ENCODE results near the gene EIF3B. TPM values are rescaled to one million over a fixed set of nuclear protein-coding genes. Genes with fewer than 3 reads are reported as not detected.
A peak's percentile ranks its signal among the peaks of the same experiment; 100 is the strongest.

EIF3B gene
- total RNA-seq, 1 donor from 2014 or later: 224 TPM

DNA sequence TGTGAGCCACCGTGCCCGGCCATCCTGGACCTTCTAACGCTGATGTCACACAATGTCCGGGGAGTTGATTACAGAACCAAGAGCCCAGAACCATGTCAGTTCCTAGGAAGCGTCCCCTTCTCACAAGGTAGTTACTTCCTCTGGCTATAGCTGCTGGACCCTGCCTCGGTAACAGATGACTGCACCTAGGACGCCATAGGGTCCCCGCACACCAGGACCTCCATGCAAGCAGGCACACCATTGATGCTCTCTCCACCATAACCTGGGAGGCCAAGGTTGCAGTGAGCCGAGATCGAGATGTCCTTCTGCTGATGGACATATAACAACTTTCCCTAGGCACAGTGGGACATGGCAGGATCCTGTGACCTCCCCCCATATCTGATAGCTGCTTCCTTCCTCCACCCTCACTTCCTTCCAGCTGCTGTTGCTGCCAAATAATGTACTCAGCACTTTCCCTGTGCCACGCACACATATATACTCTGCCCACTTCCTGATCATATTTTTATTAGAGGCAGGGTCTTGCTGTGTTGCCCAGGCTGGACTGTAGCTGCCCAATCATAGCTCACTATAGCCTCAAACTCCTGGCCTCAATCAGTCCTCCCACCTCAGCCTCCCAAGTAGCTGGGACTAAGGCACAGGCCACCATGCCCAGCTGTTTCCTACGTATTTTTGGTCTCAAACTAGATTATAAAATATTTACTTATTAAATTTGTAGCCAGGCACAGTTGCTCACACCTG, 36.9 kb upstream of the EIF3B start:
- no peaks in the 10 kb centered on the region for H3K27me3 Mint-ChIP-seq (ENCODE audit: low read depth)
- H3K27ac Mint-ChIP-seq (ENCODE audit: unreplicated experiment): no peak overlapping the region
- TF ChIP-seq CTCF (conservative IDR thresholded peaks at IDR 0.05): no peak
- no peaks in the 10 kb centered on the region for H3K9me3 Mint-ChIP-seq
- H3K36me3 Mint-ChIP-seq (ENCODE audit: low read depth): no peaks in the 10 kb centered on the region
- peaks cover 5% of the 10 kb centered on the region for H3K4me1 Mint-ChIP-seq
- DNase-seq (ENCODE audit: low read depth, low spot score): no peak
- peak overlapping the region; percentile 33 for H3K4me3 Mint-ChIP-seq

DNA sequence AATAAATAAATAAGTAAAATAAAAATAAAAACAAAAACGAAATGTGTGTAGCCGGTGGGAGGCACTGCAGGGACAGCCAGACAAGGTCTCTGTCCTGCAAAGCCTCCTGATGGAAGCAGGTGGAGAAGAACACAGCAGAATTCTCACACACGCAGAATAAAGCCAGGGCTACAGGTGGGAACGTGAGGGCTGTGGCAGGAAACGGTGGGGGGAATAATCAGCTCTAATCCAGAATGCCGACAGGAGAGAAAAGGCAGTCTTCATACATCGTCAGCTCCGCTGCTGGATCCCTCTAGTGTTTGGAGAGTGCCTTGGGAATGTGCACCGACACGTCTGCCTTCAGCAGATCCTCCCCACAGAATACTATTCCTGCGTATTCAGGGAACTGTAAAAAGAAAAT, 33.6 kb upstream of the EIF3B start:
- H3K4me1 Mint-ChIP-seq: no peaks in the 10 kb centered on the region
- peak overlapping the region; percentile 59 for H3K4me3 Mint-ChIP-seq
- TF ChIP-seq CTCF (conservative IDR thresholded peaks at IDR 0.05): peak; percentile 36
- H3K9me3 Mint-ChIP-seq: no peaks in the 10 kb centered on the region
- DNase-seq (ENCODE audit: low read depth, low spot score): no peak
- no peak overlapping the region for H3K27ac Mint-ChIP-seq (ENCODE audit: unreplicated experiment)
- no peaks in the 10 kb centered on the region for H3K27me3 Mint-ChIP-seq (ENCODE audit: low read depth)
- H3K36me3 Mint-ChIP-seq (ENCODE audit: low read depth): no peaks in the 10 kb centered on the region

GRCh38 chr7:2325162-2325561, 29.5 kb upstream of the EIF3B start:
- no peak for DNase-seq (ENCODE audit: low read depth, low spot score)
- no peak overlapping the region for H3K4me3 Mint-ChIP-seq
- no peaks in the 10 kb centered on the region for H3K27me3 Mint-ChIP-seq (ENCODE audit: low read depth)
- H3K36me3 Mint-ChIP-seq (ENCODE audit: low read depth): no peaks in the 10 kb centered on the region
- H3K9me3 Mint-ChIP-seq: no peaks in the 10 kb centered on the region
- no peak overlapping the region for H3K27ac Mint-ChIP-seq (ENCODE audit: unreplicated experiment)
- H3K4me1 Mint-ChIP-seq: no peaks in the 10 kb centered on the region
- no peak for TF ChIP-seq CTCF (conservative IDR thresholded peaks at IDR 0.05)

- no peaks in the 10 kb centered on the region for H3K4me1 Mint-ChIP-seq
- H3K4me3 Mint-ChIP-seq: no peak overlapping the region
- no peak for DNase-seq (ENCODE audit: low read depth, low spot score)
- no peaks in the 10 kb centered on the region for H3K36me3 Mint-ChIP-seq (ENCODE audit: low read depth)
- no peaks in the 10 kb centered on the region for H3K9me3 Mint-ChIP-seq
- H3K27ac Mint-ChIP-seq (ENCODE audit: unreplicated experiment): no peak overlapping the region
- no peaks in the 10 kb centered on the region for H3K27me3 Mint-ChIP-seq (ENCODE audit: low read depth)
- no peak for TF ChIP-seq CTCF (conservative IDR thresholded peaks at IDR 0.05)
These were observed 27.7 kb upstream of the EIF3B start for GRCh38 chr7:2326951-2327350.

DNA sequence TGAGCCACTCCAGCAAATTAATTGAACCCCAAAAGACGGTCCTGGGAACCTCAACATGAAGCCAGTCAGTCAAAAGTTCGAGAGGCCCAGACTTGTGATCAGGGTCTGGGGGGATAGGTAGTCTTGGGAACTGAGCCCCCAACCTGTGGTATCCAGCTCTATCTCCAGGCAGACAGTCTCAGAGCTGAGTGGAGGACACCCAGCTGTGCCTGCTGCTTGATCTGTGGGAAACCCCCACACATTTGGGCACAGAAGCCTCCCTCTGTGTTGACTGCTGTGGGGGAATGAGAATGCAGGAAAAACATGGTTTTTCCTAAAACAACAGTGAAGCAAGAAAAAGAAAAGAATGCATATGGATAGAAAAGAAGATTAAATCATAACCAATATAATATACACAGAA, 24.1 kb upstream of the EIF3B start:
- TF ChIP-seq CTCF (conservative IDR thresholded peaks at IDR 0.05): no peak
- DNase-seq (ENCODE audit: low read depth, low spot score): no peak
- Mint-ChIP-seq H3K36me3 (ENCODE audit: low read depth) (no peaks in the 10 kb centered on the region), H3K4me1 (no peaks in the 10 kb centered on the region), H3K9me3 (no peaks in the 10 kb centered on the region), H3K27ac (ENCODE audit: unreplicated experiment) (no peak overlapping the region), H3K4me3 (no peak overlapping the region), H3K27me3 (ENCODE audit: low read depth) (no peaks in the 10 kb centered on the region)
